GM12872 (cell line): ENCODE results near the gene HLA-DRA.

Experiments used
- TF ChIP-seq, protein P1 (sequence below): IDR thresholded peaks from 3 replicates; pipeline ENCODE4 v1.5.1; 2011; ENCODE audit warnings: low read depth, mild to moderate bottlenecking, low read length, moderate library complexity; ENCODE audit not compliant: insufficient read depth

HLA-DRA gene

DNA sequence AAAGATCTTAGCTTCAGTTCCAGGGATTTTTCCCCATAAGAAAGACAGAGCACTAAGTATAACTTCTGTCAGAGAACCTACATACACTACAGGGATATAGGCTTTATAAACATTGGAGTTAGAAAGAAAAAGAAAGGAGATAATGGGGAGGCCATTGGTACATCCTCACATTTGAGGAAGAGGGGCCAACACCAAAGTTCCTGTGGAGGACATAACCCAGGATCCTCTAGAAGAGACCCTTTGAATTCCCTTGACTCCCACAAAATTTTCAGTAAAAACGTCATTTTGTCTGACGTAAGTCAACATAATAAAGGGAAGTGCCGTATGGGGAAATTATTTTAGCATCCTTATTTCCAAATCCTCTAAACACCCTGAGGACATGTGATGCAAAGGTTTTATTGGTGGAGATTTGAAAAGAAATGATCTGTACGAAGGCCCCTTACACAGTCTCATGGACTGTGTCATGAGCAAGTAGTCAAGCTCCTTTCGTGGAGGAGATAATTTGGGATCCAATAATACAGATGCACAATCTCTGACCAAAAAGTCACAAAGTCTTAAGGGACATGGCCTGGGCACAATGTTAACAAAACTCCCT is 33.2 kb downstream of the HLA-DRA start:
- TF ChIP-seq, protein P1, sequence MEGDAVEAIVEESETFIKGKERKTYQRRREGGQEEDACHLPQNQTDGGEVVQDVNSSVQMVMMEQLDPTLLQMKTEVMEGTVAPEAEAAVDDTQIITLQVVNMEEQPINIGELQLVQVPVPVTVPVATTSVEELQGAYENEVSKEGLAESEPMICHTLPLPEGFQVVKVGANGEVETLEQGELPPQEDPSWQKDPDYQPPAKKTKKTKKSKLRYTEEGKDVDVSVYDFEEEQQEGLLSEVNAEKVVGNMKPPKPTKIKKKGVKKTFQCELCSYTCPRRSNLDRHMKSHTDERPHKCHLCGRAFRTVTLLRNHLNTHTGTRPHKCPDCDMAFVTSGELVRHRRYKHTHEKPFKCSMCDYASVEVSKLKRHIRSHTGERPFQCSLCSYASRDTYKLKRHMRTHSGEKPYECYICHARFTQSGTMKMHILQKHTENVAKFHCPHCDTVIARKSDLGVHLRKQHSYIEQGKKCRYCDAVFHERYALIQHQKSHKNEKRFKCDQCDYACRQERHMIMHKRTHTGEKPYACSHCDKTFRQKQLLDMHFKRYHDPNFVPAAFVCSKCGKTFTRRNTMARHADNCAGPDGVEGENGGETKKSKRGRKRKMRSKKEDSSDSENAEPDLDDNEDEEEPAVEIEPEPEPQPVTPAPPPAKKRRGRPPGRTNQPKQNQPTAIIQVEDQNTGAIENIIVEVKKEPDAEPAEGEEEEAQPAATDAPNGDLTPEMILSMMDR, result no peak

DNA sequence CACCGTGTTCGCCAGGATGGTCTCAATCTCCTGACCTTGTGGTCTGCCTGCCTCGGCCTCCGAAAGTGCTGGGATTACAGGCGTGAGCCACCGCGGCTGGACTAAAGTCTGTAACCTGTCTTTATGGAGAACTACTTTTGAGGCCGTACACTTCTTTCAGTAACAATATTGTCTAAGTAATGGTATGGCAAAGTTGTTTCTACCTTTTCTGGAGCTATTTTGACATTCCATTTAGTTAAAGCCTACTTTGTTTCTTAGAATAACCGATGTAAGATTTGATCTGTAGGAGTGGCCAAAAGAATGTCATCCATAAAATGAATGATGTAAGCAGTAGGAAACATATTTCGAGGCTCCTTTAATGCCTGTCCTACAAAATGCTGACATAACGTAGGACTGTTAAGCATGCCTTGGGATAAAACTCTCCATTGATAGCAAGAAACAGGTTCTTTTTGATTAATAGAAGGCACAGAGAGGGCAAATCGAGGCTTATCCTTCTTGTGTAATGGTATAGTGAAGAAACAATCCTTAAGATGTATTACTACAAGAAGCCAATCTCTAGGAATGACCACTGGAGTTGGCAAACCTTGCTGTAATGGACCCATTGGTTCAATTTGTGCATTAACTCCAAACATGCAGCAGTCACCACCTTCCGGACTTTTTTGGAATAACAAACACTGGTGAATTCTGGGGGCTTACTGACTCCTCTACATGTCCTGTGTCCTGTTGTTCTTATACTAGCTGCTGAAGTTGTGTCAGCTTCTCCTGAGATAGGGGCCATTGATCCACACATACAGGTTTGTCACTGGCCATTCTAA is 35.9 kb downstream of the HLA-DRA start:
- TF ChIP-seq, protein P1, result no peak

DNA sequence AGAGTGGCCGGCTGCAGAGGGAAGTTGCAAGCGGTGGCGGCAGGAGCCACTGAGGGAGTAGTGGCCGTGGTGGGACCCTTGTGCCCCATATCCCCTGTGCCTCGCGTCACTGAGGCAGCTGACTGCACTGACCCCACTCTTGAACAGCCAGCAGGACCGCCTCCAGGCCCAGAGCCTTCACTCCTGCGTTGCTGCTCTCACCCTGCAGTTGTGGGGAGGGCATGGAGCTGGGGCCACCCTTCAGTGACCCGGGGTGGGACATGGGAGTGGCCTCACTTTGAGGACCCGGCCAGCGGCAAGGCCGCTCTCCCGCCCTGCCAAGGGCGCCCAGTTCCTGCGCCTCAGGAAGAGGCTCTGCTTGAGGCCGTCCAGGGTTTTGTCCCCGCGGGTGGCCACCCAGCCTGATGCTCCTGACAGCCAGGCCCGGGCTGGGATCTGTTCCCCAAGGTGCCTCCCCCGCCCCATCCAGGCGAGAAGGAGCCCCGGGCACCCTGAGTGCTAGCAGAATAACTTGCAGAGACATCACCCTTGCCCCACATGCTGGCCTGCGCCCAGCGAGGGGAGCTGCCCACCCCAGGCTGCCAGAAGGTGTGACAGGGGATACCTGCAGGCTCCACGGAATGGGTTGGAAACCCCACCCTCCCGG is 44.4 kb downstream of the HLA-DRA start:
- TF ChIP-seq, protein P1, result no peak

DNA sequence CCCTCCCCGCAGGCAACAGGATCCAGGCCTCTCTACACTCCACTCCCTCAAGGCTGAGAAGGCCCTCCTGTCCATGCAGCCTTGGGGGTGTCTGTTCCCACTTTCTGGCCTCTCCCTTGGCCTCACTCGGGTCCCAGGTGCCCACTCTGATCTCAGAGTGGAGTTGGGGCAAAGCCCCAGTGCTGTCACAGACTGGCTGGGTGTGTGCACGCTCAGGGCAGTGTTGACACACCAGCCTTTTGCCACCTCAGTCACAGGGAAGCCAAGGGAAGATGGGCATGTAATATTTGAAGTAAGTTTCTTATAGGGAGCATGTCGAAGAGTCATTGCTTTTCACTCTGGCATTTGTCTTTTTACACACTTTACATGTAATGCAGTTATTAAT is 44.9 kb downstream of the HLA-DRA start:
- TF ChIP-seq, protein P1, result no peak

DNA sequence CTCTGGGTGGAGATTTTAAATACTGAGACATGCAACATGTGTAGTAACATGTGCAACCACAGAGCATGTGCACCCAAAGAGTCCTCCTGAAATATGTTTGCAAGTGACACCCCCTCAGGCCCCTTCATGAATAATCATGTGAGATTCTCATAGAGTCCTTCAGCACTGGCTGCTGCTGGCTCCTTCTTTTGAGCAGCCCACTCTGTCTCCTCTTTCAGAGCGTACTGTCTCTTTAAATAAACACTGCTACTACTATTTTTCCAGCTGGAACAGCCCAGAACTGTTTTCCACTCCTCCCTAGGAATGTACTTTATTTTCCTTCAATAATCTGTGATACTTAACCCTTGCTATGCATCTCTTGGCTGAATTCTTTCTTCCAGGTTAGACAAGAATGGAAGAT is 48.4 kb downstream of the HLA-DRA start:
- TF ChIP-seq, protein P1, result no peak

DNA sequence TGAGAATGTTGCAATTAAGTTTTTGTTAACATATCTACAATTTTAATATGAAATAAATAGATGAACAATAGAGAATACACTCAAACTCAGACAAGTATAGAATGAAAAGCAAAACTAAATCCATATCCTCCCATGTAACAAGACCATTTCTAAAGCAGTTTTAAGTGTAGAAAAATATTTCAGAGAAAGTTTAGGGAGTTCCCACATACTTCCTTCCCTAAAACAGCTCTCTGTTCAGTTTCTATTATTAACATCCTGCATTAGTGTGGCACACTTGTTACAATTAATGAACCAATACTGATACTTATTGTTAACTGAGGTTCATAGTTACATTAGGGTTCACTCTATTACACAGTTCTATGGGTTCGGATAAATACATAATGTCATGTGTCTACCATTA is 52.0 kb downstream of the HLA-DRA start:
- TF ChIP-seq, protein P1, result no peak

DNA sequence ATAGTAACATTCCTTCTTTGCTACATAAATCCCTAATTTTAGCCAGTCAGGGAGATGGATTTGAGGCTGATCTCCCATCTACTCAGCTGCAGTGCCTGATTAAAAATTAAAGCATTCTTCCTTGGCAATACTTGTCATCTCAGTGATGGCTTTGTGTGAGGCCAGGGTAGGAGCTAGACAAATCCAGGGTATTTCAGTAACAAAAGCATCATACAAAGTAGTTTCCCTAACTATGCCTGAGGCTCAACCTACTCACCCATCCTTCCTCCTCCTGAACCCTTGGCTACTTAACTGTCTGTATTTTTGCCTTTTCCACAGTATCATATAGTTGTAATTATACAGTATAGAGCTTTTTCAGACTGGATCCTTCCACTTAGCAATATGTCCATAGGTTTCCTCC is 52.7 kb downstream of the HLA-DRA start:
- TF ChIP-seq, protein P1, result no peak
